ENCODE data around the gene PACS1.

DNA sequence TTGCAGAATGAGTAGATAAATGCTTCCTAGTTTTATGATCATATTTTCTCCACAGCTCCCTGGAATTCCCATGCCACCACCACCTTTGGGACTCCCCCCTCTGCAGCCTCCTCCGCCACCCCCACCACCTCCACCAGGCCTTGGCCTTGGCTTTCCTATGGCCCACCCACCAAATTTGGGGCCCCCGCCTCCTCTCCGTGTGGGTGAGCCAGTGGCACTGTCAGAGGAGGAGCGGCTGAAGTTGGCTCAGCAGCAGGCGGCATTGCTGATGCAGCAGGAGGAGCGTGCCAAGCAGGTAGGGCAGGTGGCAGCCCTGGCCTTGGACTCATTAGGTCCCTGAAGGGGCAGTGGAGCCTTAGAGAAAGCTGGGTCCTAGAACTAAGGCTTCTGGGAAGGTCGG is 15.1 kb upstream of the PACS1 start:
- TF ChIP-seq, protein P1, sequence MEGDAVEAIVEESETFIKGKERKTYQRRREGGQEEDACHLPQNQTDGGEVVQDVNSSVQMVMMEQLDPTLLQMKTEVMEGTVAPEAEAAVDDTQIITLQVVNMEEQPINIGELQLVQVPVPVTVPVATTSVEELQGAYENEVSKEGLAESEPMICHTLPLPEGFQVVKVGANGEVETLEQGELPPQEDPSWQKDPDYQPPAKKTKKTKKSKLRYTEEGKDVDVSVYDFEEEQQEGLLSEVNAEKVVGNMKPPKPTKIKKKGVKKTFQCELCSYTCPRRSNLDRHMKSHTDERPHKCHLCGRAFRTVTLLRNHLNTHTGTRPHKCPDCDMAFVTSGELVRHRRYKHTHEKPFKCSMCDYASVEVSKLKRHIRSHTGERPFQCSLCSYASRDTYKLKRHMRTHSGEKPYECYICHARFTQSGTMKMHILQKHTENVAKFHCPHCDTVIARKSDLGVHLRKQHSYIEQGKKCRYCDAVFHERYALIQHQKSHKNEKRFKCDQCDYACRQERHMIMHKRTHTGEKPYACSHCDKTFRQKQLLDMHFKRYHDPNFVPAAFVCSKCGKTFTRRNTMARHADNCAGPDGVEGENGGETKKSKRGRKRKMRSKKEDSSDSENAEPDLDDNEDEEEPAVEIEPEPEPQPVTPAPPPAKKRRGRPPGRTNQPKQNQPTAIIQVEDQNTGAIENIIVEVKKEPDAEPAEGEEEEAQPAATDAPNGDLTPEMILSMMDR (optimal IDR thresholded peaks at IDR 0.05 in 1 of 3, IDR thresholded peaks at IDR 0.05 in 1 of 3, conservative IDR thresholded peaks at IDR 0.05 in 1 of 3; ENCODE audit: extremely low read depth in 1 of 3, insufficient read depth in 2 of 3, low read length in 3 of 3) = no peak
- no peak for TF ChIP-seq EZH2 (IDR thresholded peaks at IDR 0.05; ENCODE audit: low read length)
